B cell (primary cell): ENCODE results near the gene GPR87. TPM values are rescaled to one million over a fixed set of nuclear protein-coding genes. Genes with fewer than 3 reads are reported as not detected.

Experiments
- ATAC-seq: fragments of 200-7000 bp; cut with Tn5 transposase; one replicate; pipeline ENCODE4 v1.10.0; 2021; ENCODE audit warnings: low read depth, mild to moderate bottlenecking, moderate number of reproducible peaks, moderate library complexity
- CTCF ChIA-PET: fragments of 350-600 bp; sonication (Branson Sonifier 250); formaldehyde crosslinking; loops from one replicate; lab custom pipeline; 2021; ENCODE audit warnings: antibody characterized with exemption, inconsistent platforms; lab: Charles Lee
- POLR2A ChIA-PET: fragments of 350-600 bp; sonication (Branson Sonifier 250); formaldehyde crosslinking; loops from one replicate; lab custom pipeline; 2021; ENCODE audit warnings: antibody characterized with exemption; lab: Charles Lee
- DNase-seq: peaks from one replicate; pipeline ENCODE4 v3.0.0; 2013
- H2AFZ ChIP-seq: 2 replicates; pipeline ENCODE4 v1.6.1; 2012; ENCODE audit warnings: mild to moderate bottlenecking, low read depth, low read length; ENCODE audit not compliant: insufficient read depth, poor library complexity, severe bottlenecking
- H3K27ac ChIP-seq, 2 donors: 1 replicate in 1 of 2; 2 replicates in 1 of 2; pipeline ENCODE4 v1.5.1; 2012 to 2013; ENCODE audit warnings: low read length in 2 of 2, mild to moderate bottlenecking in 2 of 2, moderate library complexity in 1 of 2
- H3K27me3 ChIP-seq, 4 experiments: fragments of 200-600 bp in 1 of 4; sonication (generic) in 1 of 4; replicated peaks in 1 of 4; 1 replicate in 2 of 4; 2 replicates in 2 of 4; pipeline versions ENCODE4 v1.6.1 to v1.7.0; 2013 to 2016; ENCODE audit warnings: low read length in 3 of 4, mild to moderate bottlenecking in 2 of 4, mixed read lengths in 1 of 4, moderate library complexity in 1 of 4; ENCODE audit not compliant: insufficient read depth in 4 of 4, control insufficient read depth in 3 of 4; ENCODE audit errors: control extremely low read depth in 1 of 4
- H3K36me3 ChIP-seq, 2 experiments: replicated peaks in 1 of 2; 1 replicate in 1 of 2; 2 replicates in 1 of 2; pipeline versions ENCODE4 v1.6.1 to v1.7.1; 2013; ENCODE audit warnings: low read length in 1 of 2; ENCODE audit not compliant: insufficient read depth in 2 of 2, control insufficient read depth in 1 of 2; ENCODE audit errors: control extremely low read depth in 1 of 2, extremely low read depth in 1 of 2
- H3K4me1 ChIP-seq, 2 donors: fragments of 200-600 bp in 1 of 2; sonication (generic) in 1 of 2; 1 replicate in 1 of 2; 2 replicates in 1 of 2; pipeline versions ENCODE4 v1.5.1 to v1.6.1; 2013 to 2017; ENCODE audit warnings: low read length in 2 of 2; ENCODE audit not compliant: control insufficient read depth in 2 of 2, insufficient read depth in 2 of 2
- H3K4me2 ChIP-seq: replicated peaks from 2 replicates; pipeline ENCODE3; 2012; ENCODE audit warnings: mild to moderate bottlenecking, low read depth, low read length; ENCODE audit not compliant: poor library complexity, severe bottlenecking
- H3K4me3 ChIP-seq, 5 experiments: fragments of 200-600 bp in 1 of 5; sonication (generic) in 1 of 5; 1 replicate in 3 of 5; 2 replicates in 2 of 5; pipeline versions ENCODE4 v1.5.1 to v1.7.0; 2011 to 2016; ENCODE audit warnings: low read length in 4 of 5, mild to moderate bottlenecking in 4 of 5, low read depth in 2 of 5, control low read depth in 1 of 5, moderate library complexity in 1 of 5; ENCODE audit not compliant: insufficient read depth in 1 of 5; ENCODE audit errors: control extremely low read depth in 1 of 5, extremely low read depth in 1 of 5
- H3K79me2 ChIP-seq: fragments of 200-600 bp; sonication (generic); one replicate; pipeline ENCODE4 v1.6.0; 2016; ENCODE audit warnings: low read length; ENCODE audit not compliant: control insufficient read depth, insufficient read depth
- H3K9ac ChIP-seq: fragments of 200-600 bp; sonication (generic); 2 replicates; pipeline ENCODE4 v1.6.1; 2017; ENCODE audit warnings: mild to moderate bottlenecking, low read length, moderate library complexity
- H3K9me3 ChIP-seq, 3 donors: one replicate each; pipeline versions ENCODE4 v1.6.1 to v1.7.1; 2013; ENCODE audit warnings: low read length in 2 of 3; ENCODE audit not compliant: control insufficient read depth in 2 of 3, insufficient read depth in 1 of 3; ENCODE audit errors: control extremely low read depth in 1 of 3
- H4K20me1 ChIP-seq: 2 replicates; pipeline ENCODE4 v1.6.0; 2012; ENCODE audit warnings: mild to moderate bottlenecking, low read length; ENCODE audit not compliant: insufficient read depth, control insufficient read depth, poor library complexity, severe bottlenecking
- H3K27ac Mint-ChIP-seq: one replicate; pipeline ENCODE4 v1.8.0; 2021; ENCODE audit warnings: mixed read lengths
- H3K27me3 Mint-ChIP-seq: one replicate; pipeline ENCODE4 v1.8.0; 2021; ENCODE audit warnings: mixed read lengths
- H3K4me1 Mint-ChIP-seq: one replicate; pipeline ENCODE4 v1.8.0; 2021; ENCODE audit warnings: mixed read lengths
- H3K4me3 Mint-ChIP-seq: one replicate; pipeline ENCODE4 v1.8.0; 2021; ENCODE audit warnings: mixed read lengths
- H3K9me3 Mint-ChIP-seq: one replicate; pipeline ENCODE4 v1.8.0; 2022; ENCODE audit warnings: mixed read lengths; ENCODE audit not compliant: insufficient read depth
- CTCF ChIP-seq: fragments of 200-600 bp; IDR thresholded peaks from one replicate; pipeline ENCODE4 v1.8.0; 2022; ENCODE audit warnings: antibody characterized with exemption, mild to moderate bottlenecking
- EZH2 ChIP-seq: IDR thresholded peaks from 2 replicates; pipeline ENCODE4 v1.6.1; 2012; ENCODE audit warnings: borderline replicate concordance, low read depth, mild to moderate bottlenecking, moderate library complexity, low read length; ENCODE audit not compliant: insufficient read depth, poor library complexity, severe bottlenecking
- WGBS: methylation state at CpG from one replicate; pipeline ENCODE4 v1.1.5; 2013; ENCODE audit warnings: missing lambda C conversion rate; ENCODE audit not compliant: insufficient coverage; 5-methylcytosine and 5-hydroxymethylcytosine counted together
- intact Hi-C: fragments of 100-400 bp; cut with micrococcal nuclease; formaldehyde crosslinking; loops from one replicate; pipeline ENCODE4 v1.10.0; 2022
- polyA plus RNA-seq: library from polyadenylated mRNA; depleted of rRNA; stranded (reverse); fragments of >200 nt; gene quantifications from 2 replicates; pipeline ENCODE4 v1.2.3, GENCODE V29; 2012
- total RNA-seq, 2 donors: library from RNA; stranded (reverse); fragments of 120-200 nt in 1 of 2; gene quantifications; 1 replicate in 1 of 2; 2 replicates in 1 of 2; pipeline versions ENCODE4 v1.2.3 to v1.2.4, GENCODE V29; 2013 to 2022

The GPR87 gene
- total and polyA plus RNA-seq, 2 donors (not counting 1 experiment from before 2014, with no cell fraction given) = not detected

- intact Hi-C loops = loop anchor here (2.0 to 5.0 kb wide), 3 partner anchors 24 to 54 kb away; partner anchors contain the start of gene P2RY14
- peak; percentile 25 for DNase-seq
- Histone ChIP-seq H2AFZ (peak overlapping the region; percentile 73), H3K9ac (peak overlapping the region; percentile 41), H4K20me1 (no peaks in the 10 kb centered on the region), H3K4me1 (peaks cover 7 to 8% of the 10 kb centered on the region in 2 donors), H3K27ac (peak overlapping the region in 1 of 2 donors; percentile 9), H3K27me3 (no peaks in the 10 kb centered on the region), H3K4me3 (peak overlapping the region; percentile 1 to 82 (median 9)), H3K4me2 (peak overlapping the region; percentile 50), H3K36me3 (no peaks in the 10 kb centered on the region), H3K79me2 (no peaks in the 10 kb centered on the region), H3K9me3 (no peaks in the 10 kb centered on the region)
- no peaks in the 10 kb centered on the region for H3K9me3 Mint-ChIP-seq
- WGBS = 26% methylated on average over 4 of the region's 10 CpGs
- CTCF ChIA-PET = interaction anchor here (0.5 to 4.7 kb wide), 19 partner anchors 10 to 790 kb away, joined by 3 to 26 read pairs (median 4); partner anchors contain the start of gene P2RY12
- H3K27ac Mint-ChIP-seq = peak overlapping the region; percentile 75
- POLR2A ChIA-PET = no interaction called here
- H3K27me3 Mint-ChIP-seq = no peaks in the 10 kb centered on the region
- peaks cover 26% of the 10 kb centered on the region for H3K4me1 Mint-ChIP-seq
- peak; percentile 80 for ATAC-seq
- TF ChIP-seq EZH2 (no peak), CTCF (no peak)
- peak overlapping the region; percentile 86 for H3K4me3 Mint-ChIP-seq
These were observed 11.8 kb upstream of the GPR87 start for GRCh38 chr3:151328298-151328995.
